Measurements from ENCODE around the gene NAPA. TPM values are rescaled to one million over a fixed set of nuclear protein-coding genes. Genes with fewer than 3 reads are reported as not detected.

NAPA gene
- total RNA-seq, 2 donors from 2014 or later: 127 to 213 TPM

DNA sequence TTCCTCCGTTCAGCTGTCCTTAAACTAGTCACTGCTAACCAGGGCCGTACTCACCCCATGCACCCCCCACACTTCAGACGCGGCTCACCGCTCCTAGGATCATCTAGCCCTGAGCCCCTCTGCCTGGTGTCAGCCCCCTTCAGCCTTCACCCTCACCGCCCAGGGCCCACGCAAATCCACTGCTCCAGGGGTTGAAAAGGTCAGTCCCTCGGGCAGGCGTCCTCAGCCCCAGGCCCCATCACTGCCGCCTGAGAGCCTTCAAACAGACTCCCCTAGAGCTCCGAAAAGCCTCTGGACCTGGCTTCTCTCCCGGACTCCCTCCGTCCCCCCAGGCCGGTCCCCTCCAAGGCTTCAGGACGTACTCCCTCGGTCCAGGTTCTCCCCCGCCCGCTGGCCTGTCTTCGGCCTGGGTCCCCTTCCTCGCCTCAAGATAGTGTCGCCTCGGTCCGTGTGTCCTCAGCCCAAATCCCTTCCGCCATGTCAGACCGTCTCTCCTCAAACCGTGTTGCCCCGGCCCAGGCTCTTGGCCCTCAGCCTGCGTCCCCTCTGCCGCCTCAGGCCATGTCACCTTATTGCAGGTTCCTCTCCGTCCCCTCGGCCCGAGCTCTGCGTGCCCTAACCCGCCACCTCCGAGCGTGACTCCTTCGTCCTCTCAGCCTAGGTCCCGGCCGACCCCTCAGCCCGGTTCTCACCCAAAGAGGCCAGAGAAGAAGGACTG lies 553 bp downstream of the NAPA start:
- no peak for TF ChIP-seq CTCF (IDR thresholded peaks at IDR 0.05)
- Histone ChIP-seq H3K4me3 (peak overlapping the region; percentile 77 to 98), H3K36me3 (no peaks in the 10 kb centered on the region), H3K9me3 (no peaks in the 10 kb centered on the region), H3K4me1 (peaks cover 0 to 55% of the 10 kb centered on the region in 2 donors), H3K27me3 (no peaks in the 10 kb centered on the region), H3K27ac (peak overlapping the region; percentile 95 to 96)
- no peak for DNase-seq (ENCODE audit: low spot score)

DNA sequence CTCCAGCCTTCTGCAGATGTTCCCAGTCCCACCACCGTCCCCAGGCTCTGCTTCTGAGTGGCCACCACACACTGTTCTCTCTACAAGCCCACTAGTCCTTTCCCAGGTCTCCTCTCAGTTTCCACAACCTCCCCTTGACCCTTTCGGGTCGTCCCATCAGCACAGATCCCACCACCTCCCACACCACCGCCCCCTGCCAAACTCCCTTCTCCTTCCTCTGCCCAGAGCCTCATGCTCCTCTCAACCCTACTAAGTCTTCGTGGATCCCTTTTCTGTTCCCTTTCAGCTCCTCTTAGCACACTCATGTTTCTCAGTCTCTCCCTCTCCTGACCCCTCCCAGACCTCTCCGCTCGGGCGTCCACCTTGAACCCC lies 1.9 kb downstream of the NAPA start:
- Histone ChIP-seq H3K27me3 (no peaks in the 10 kb centered on the region), H3K9me3 (no peaks in the 10 kb centered on the region), H3K4me1 (peaks cover 0 to 68% of the 10 kb centered on the region in 2 donors), H3K36me3 (no peaks in the 10 kb centered on the region), H3K27ac (peak overlapping the region; percentile 72 to 95), H3K4me3 (peak overlapping the region in 1 of 2 donors; percentile 77)
- no peak for TF ChIP-seq CTCF (IDR thresholded peaks at IDR 0.05)
- no peak for DNase-seq (ENCODE audit: low spot score)

DNA sequence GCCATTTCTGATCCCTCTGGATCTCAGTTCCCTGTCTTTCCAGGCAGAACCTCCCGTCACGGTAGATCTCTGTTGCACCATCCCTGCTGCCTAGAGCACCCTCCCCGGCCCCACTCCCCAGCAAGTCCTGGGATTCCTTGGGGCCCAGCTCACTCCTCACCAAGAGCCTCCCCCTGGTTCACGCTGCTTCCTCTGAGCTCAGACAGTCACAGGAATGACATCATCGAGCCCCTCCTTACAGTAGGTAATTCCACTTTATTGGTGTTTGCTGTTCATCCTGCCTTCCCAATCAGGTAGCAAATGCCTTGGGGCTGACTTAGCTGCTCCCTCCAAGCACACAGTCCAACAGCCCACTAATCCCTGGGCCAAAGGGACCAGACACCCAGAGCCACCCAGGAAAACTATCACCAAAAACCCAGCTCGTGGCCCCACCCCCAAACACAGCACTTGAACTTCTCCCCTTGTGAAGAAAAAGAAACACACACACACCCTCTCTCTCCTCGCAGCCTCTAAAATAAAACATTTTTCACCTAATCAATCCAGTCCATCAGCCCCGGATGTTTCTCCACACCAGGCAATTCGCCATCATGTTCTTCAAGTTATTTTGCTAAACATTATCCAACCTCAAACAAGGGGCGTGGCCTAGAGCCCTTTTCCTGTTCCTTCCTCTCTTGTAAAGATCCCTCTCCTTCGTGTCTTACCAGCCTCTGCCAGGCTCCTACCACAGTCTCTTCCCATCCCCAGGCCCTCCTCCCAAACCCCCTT lies 2.5 kb downstream of the NAPA start:
- Histone ChIP-seq H3K9me3 (no peaks in the 10 kb centered on the region), H3K27me3 (no peaks in the 10 kb centered on the region), H3K4me1 (peaks cover 0 to 74% of the 10 kb centered on the region in 2 donors), H3K27ac (peak overlapping the region; percentile 72 to 95), H3K4me3 (peak overlapping the region in 1 of 2 donors; percentile 77), H3K36me3 (no peaks in the 10 kb centered on the region)
- DNase-seq (ENCODE audit: low spot score): no peak
- no peak for TF ChIP-seq CTCF (IDR thresholded peaks at IDR 0.05)

DNA sequence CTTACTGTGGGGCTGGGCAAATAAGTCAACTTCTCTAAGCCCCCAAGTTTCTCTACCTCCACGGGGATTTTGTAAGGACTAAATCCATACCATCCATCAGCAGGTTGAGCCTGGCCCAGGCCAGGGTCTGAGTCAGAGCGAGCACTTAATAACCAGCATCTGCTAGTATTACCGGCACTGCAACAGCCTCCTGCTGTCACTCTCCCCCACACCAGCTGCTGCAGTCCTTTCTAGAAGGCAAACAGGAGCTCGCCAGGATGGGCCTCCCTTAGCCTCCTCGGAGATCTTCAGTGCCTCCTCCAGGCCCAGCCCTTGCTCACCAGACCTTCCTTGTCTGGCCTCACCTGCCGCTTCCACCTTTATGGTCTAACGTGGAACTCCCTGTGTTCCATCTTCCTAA lies 3.2 kb downstream of the NAPA start:
- TF ChIP-seq CTCF (IDR thresholded peaks at IDR 0.05): no peak
- Histone ChIP-seq H3K27me3 (no peaks in the 10 kb centered on the region), H3K27ac (peak overlapping the region; percentile 72 to 95), H3K4me1 (peaks cover 0 to 81% of the 10 kb centered on the region in 2 donors), H3K4me3 (no peak overlapping the region), H3K36me3 (no peaks in the 10 kb centered on the region), H3K9me3 (no peaks in the 10 kb centered on the region)
- DNase-seq (ENCODE audit: low spot score): no peak

DNA sequence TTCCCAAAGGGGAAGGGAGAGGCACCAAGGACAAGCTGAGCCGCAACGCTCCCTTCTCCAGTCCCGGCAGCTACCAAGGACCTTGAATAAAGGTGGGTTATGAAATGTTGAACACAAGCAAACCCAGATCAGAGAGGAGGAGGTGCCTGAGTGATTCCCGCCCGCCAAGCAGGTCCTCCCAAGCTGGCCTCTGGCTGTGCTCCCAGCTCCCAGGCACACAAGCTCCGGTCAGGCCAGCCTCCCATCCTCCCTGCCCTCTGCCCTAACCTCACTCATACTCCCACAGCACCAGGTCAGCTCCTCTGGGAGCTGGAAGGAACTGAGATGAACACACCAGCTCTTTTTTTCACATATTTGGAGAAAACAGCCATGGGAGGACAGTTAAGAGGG lies 3.7 kb downstream of the NAPA start:
- Histone ChIP-seq H3K4me3 (no peak overlapping the region), H3K27ac (peak overlapping the region; percentile 72 to 95), H3K27me3 (no peaks in the 10 kb centered on the region), H3K9me3 (no peaks in the 10 kb centered on the region), H3K4me1 (peaks cover 0 to 84% of the 10 kb centered on the region in 2 donors), H3K36me3 (no peaks in the 10 kb centered on the region)
- DNase-seq (ENCODE audit: low spot score): no peak
- TF ChIP-seq CTCF (IDR thresholded peaks at IDR 0.05): no peak

All from right atrium auricular region (tissue), 2 donors.